T47D (cell line): Measurements from ENCODE around the gene SCGB3A1.

Experiments used
- DNase-seq, 2 experiments: peaks; one replicate each; pipeline versions ENCODE4 v3.0.0 to v3.0.0-alpha.2; 2011 to 2012; ENCODE audit warnings: low read depth in 1 of 2, low spot score in 1 of 2
- JUND ChIP-seq: IDR thresholded peaks from 2 replicates; pipeline ENCODE4 v1.6.1; 2012; ENCODE audit warnings: low read depth
- in situ Hi-C: cut with HindIII; loops from 2 replicates; pipeline ENCODE4 v1.10.0; 2016; ENCODE audit warnings: low sequenced_read_pairs, low pct_unique_long_range_greater_than_20kb

Gene SCGB3A1

GRCh38 chr5:180598316-180598701 is 7.0 kb upstream of the SCGB3A1 start:
- peak in 1 of 2 experiments; percentile 68 for DNase-seq

GRCh38 chr5:180596668-180597231 is 5.5 kb upstream of the SCGB3A1 start:
- no peak for TF ChIP-seq JUND
- in situ Hi-C loops: no loop called here
- DNase-seq: peak in 1 of 2 experiments; percentile 99

More at GRCh38 chr5:180598316-180598701, 7.0 kb upstream of the SCGB3A1 start:
- in situ Hi-C loops: no loop called here
- no peak for TF ChIP-seq JUND

GRCh38 chr5:180596115-180596667 is 4.9 kb upstream of the SCGB3A1 start:
- TF ChIP-seq JUND: no peak
- DNase-seq: peak in 1 of 2 experiments; percentile 92
- in situ Hi-C loops: no loop called here

- DNase-seq: peak in 1 of 2 experiments; percentile 99
- no peak; the same call in 1 of the 2 replicates for TF ChIP-seq JUND
- in situ Hi-C loops: no loop called here
Observed at GRCh38 chr5:180595381-180596114, 4.2 kb upstream of the SCGB3A1 start.

- TF ChIP-seq JUND: no peak
- no peak for DNase-seq
- in situ Hi-C loops: no loop called here
Observed at GRCh38 chr5:180595046-180595379, 3.7 kb upstream of the SCGB3A1 start.

- no peak for TF ChIP-seq JUND
- no peak for DNase-seq
- in situ Hi-C loops: no loop called here
Observed at GRCh38 chr5:180594311-180595045, 3.2 kb upstream of the SCGB3A1 start.

GRCh38 chr5:180593446-180594206 is 2.3 kb upstream of the SCGB3A1 start:
- TF ChIP-seq JUND: no peak
- in situ Hi-C loops: no loop called here
- DNase-seq: no peak

- in situ Hi-C loops: no loop called here
- no peak for DNase-seq
- TF ChIP-seq JUND: no peak
Observed at GRCh38 chr5:180592176-180592575, 877 bp upstream of the SCGB3A1 start.

- no peak for DNase-seq
- in situ Hi-C loops: no loop called here
- no peak for TF ChIP-seq JUND
Observed at GRCh38 chr5:180590543-180591310, 572 bp downstream of the SCGB3A1 start.

- in situ Hi-C loops: no loop called here
- DNase-seq: no peak
- TF ChIP-seq JUND: no peak
Observed at GRCh38 chr5:180589771-180590542, 1.3 kb downstream of the SCGB3A1 start.

- no peak for TF ChIP-seq JUND
- no peak for DNase-seq
- in situ Hi-C loops: no loop called here
Observed at GRCh38 chr5:180586870-180587269, 4.4 kb downstream of the SCGB3A1 start.
